Right lobe of liver (tissue), 6 donors: ENCODE measurements around the gene WASHC2A. TPM values are rescaled to one million over a fixed set of nuclear protein-coding genes. Genes with fewer than 3 reads are reported as not detected.
"Not testable (repeated sequence)": the region's sequence is repeated elsewhere in the genome, so short reads cannot be mapped to it uniquely, and the experiment has no call there.

ENCODE experiments used
- ATAC-seq, 4 donors: fragments of 200-7000 bp; cut with Tn5 transposase; one replicate each; pipeline ENCODE4 v1.9.1; 2020; ENCODE audit warnings: mild to moderate bottlenecking in 4 of 4, moderate library complexity in 4 of 4
- DNase-seq, 3 donors: peaks; one replicate each; pipeline ENCODE4 v3.0.0-alpha.2; 2020
- H3K27ac ChIP-seq, 3 donors: fragments of 200-600 bp; one replicate each; pipeline ENCODE4 v1.8.0; 2022
- H3K27me3 ChIP-seq, 2 donors: fragments of 200-600 bp; one replicate each; pipeline ENCODE4 v1.8.0; 2022
- H3K36me3 ChIP-seq, 4 donors: fragments of 200-600 bp; sonication (generic) in 1 of 4; one replicate each; pipeline versions ENCODE4 v1.5.1 to v1.8.0; 2017 to 2022; ENCODE audit warnings: control low read depth in 1 of 4
- H3K4me1 ChIP-seq, 4 donors: fragments of 200-600 bp; sonication (generic) in 1 of 4; one replicate each; pipeline versions ENCODE4 v1.5.1 to v1.8.0; 2017 to 2022; ENCODE audit warnings: control low read depth in 1 of 4
- H3K4me3 ChIP-seq, 3 donors: fragments of 200-600 bp; one replicate each; pipeline ENCODE4 v1.8.0; 2022
- H3K9me3 ChIP-seq, 4 donors: fragments of 200-600 bp; sonication (generic) in 1 of 4; one replicate each; pipeline versions ENCODE4 v1.5.1 to v1.8.0; 2017 to 2022; ENCODE audit warnings: control low read depth in 1 of 4
- CTCF ChIP-seq, 4 donors: fragments of 200-600 bp in 3 of 4; fragments of 450-650 bp in 1 of 4; IDR thresholded peaks; one replicate each; pipeline versions ENCODE4 v1.5.1 to v1.8.0; 2016 to 2022; ENCODE audit warnings: antibody characterized with exemption in 4 of 4, mild to moderate bottlenecking in 2 of 4
- POLR2A ChIP-seq: fragments of 450-650 bp; IDR thresholded peaks from one replicate; pipeline ENCODE4 v1.6.1; 2017; ENCODE audit warnings: antibody characterized with exemption, mild to moderate bottlenecking
- WGBS: methylation state at CpG from one replicate; pipeline ENCODE4 v1.1.6; 2018; ENCODE audit warnings: low coverage, low lambda C conversion rate; ENCODE audit not compliant: insufficient coverage; ENCODE audit errors: missing lambda C conversion rate; 5-methylcytosine and 5-hydroxymethylcytosine counted together
- intact Hi-C, 2 donors: fragments of 100-400 bp; cut with DNase I; formaldehyde crosslinking; loops; one replicate each; pipeline versions ENCODE4 v1.11.2 to v1.14.1; 2022
- total RNA-seq, 6 experiments: library from RNA; depleted of rRNA in 2 of 6; stranded (reverse); fragments of >200 nt in 2 of 6; fragmentation: NEBNext Ultra II Directional in 3 of 6; extraction: Animal tissue kit (Norgen Biotek cat#: 25700) in 3 of 6; gene quantifications; one replicate each; pipeline versions ENCODE4 v1.1.0 to v1.2.4, GENCODE V29; 2016 to 2023
- donor health status: DM: no; HTN: yes; CAD: no.
- donor health status: DM: no; HTN: no; CAD: no.
- donor health status: DM: no; HTN: no; CAD: no.
- donor health status: DM: no; HTN: yes; CAD: no.
- donor health status: DM: no; HTN: yes; CAD: no.

WASHC2A gene
- total RNA-seq, 6 experiments from 2014 or later: 9.5 to 26.1 (median 19.7) TPM

- peak; percentile 26 to 54 (median 52) for DNase-seq
- Histone ChIP-seq H3K9me3 (no peaks in the 10 kb centered on the region), H3K27ac (no peak overlapping the region), H3K27me3 (no peaks in the 10 kb centered on the region), H3K4me1 (no peaks in the 10 kb centered on the region), H3K36me3 (no peaks in the 10 kb centered on the region), H3K4me3 (peak overlapping the region in 1 of 3 donors; percentile 39)
- intact Hi-C loops: no loop called here
- 7% methylated on average over 30 of the region's 34 CpGs for WGBS
- TF ChIP-seq POLR2A (no peak), CTCF (IDR thresholded peaks at IDR 0.05) (no peak)
- peak; percentile 55 to 72 (median 66) for ATAC-seq
These were observed 85.1 kb downstream of the WASHC2A start for GRCh38 chr10:50152792-50153272.

- H3K4me3 ChIP-seq, H3K27me3 ChIP-seq, H3K9me3 ChIP-seq, H3K36me3 ChIP-seq, H3K4me1 ChIP-seq, intact Hi-C loops, H3K27ac ChIP-seq, DNase-seq: not testable (repeated sequence)
- ATAC-seq: peak in 1 of 4 donors; percentile 66
These were observed 90.1 kb downstream of the WASHC2A start for GRCh38 chr10:50157868-50158267.

- DNase-seq, H3K36me3 ChIP-seq, ATAC-seq, H3K27ac ChIP-seq, H3K27me3 ChIP-seq, intact Hi-C loops, H3K9me3 ChIP-seq, H3K4me1 ChIP-seq, H3K4me3 ChIP-seq: not testable (repeated sequence)
- 71% methylated on average over 2 of the region's 2 CpGs for WGBS
These were observed 92.1 kb downstream of the WASHC2A start for GRCh38 chr10:50159856-50160255.

GRCh38 chr10:50165038-50165437 is 97.3 kb downstream of the WASHC2A start:
- peak in 2 of 4 donors; percentile 31 to 34 for ATAC-seq
- H3K4me1 ChIP-seq, H3K27ac ChIP-seq, H3K36me3 ChIP-seq, H3K4me3 ChIP-seq, H3K9me3 ChIP-seq, intact Hi-C loops, DNase-seq, H3K27me3 ChIP-seq: not testable (repeated sequence)
- 50% methylated on average over 2 of the region's 2 CpGs for WGBS

- intact Hi-C loops, ATAC-seq, H3K4me3 ChIP-seq, H3K27me3 ChIP-seq, H3K27ac ChIP-seq, H3K4me1 ChIP-seq, DNase-seq, H3K9me3 ChIP-seq, H3K36me3 ChIP-seq: not testable (repeated sequence)
- WGBS: 80% methylated on average over 1 of the region's 3 CpGs
These were observed 100.1 kb downstream of the WASHC2A start for GRCh38 chr10:50167833-50168232.

GRCh38 chr10:50169506-50169905 is 101.8 kb downstream of the WASHC2A start:
- intact Hi-C loops, H3K4me1 ChIP-seq, H3K36me3 ChIP-seq, DNase-seq, H3K27ac ChIP-seq, H3K27me3 ChIP-seq, ATAC-seq, H3K4me3 ChIP-seq, H3K9me3 ChIP-seq: not testable (repeated sequence)
- WGBS: 62% methylated on average over 1 of the region's 1 CpG

GRCh38 chr10:50174788-50175525 is 107.2 kb downstream of the WASHC2A start:
- WGBS: 51% methylated on average over 3 of the region's 3 CpGs
- not testable (repeated sequence) for H3K27me3 ChIP-seq, ATAC-seq

More at GRCh38 chr10:50174788-50175525, 107.2 kb downstream of the WASHC2A start:
- H3K9me3 ChIP-seq, intact Hi-C loops, H3K4me3 ChIP-seq, H3K27ac ChIP-seq, H3K36me3 ChIP-seq, DNase-seq, H3K4me1 ChIP-seq: not testable (repeated sequence)

Other genes with a start within 250 kb of the WASHC2A start
- 10 to 100 TPM in 3 of 6 experiments, 1 to 10 TPM in 3; 9.4 to 14.1 (median 10.0) TPM for gene PARG, start 125.9 kb upstream of the WASHC2A start, total RNA-seq
- 10 to 100 TPM in 2 of 6 experiments, 1 to 10 TPM in 4; 5.5 to 11.2 (median 9.7) TPM for gene TIMM23B, start 125.9 kb upstream of the WASHC2A start, total RNA-seq
- gene AGAP6, start 79.5 kb upstream of the WASHC2A start, total RNA-seq: 1 to 10 TPM; 4.4 to 8.8 (median 6.3) TPM
- gene ASAH2, start 183.6 kb downstream of the WASHC2A start, total RNA-seq: 1 to 10 TPM; 1.0 to 6.4 (median 1.8) TPM